PC-9 (cell line): ENCODE results near the gene CNTN5. TPM values are rescaled to one million over a fixed set of nuclear protein-coding genes. Genes with fewer than 3 reads are reported as not detected.

Source experiments
- BruUV-seq: library from RNA; stranded (reverse); fragments of 400-500 nt; replicated peaks from 2 replicates; lab custom pipeline; 2021; lab: Mats Ljungman, UMichigan
- CTCF ChIA-PET: fragments of 300-600 bp; sonication (Branson Sonifier 250); formaldehyde crosslinking; loops from one replicate; lab custom pipeline; 2022; ENCODE audit warnings: antibody characterized with exemption; lab: Charles Lee
- POLR2A ChIA-PET: fragments of 300-600 bp; sonication (Branson Sonifier 250); formaldehyde crosslinking; loops from one replicate; lab custom pipeline; 2022; ENCODE audit warnings: antibody characterized with exemption; ENCODE audit not compliant: unreplicated experiment; lab: Charles Lee
- DNase-seq, 2 experiments: peaks; one replicate each; pipeline versions ENCODE4 v3.0.0 to v3.0.0-alpha.2; 2015 to 2022; ENCODE audit warnings: mixed read lengths in 1 of 2
- H2AFZ ChIP-seq: fragments of 200-600 bp; sonication (generic); 2 replicates; pipeline ENCODE4 v1.8.1; 2017; ENCODE audit warnings: antibody characterized with exemption
- H3F3A ChIP-seq: fragments of 200-600 bp; sonication (generic); 2 replicates; pipeline ENCODE4 v1.8.1; 2017; ENCODE audit warnings: antibody characterized with exemption, mild to moderate bottlenecking, low read depth; ENCODE audit not compliant: insufficient read depth
- H3K27ac ChIP-seq: fragments of 200-600 bp; sonication (generic); 2 replicates; pipeline ENCODE4 v1.6.1; 2016; ENCODE audit warnings: mixed run types
- H3K27me3 ChIP-seq: fragments of 200-600 bp; sonication (generic); 2 replicates; pipeline ENCODE4 v1.6.1; 2016; ENCODE audit warnings: low read depth, mixed run types; ENCODE audit not compliant: insufficient read depth
- H3K36me3 ChIP-seq: fragments of 200-600 bp; sonication (generic); 2 replicates; pipeline ENCODE4 v1.6.1; 2016; ENCODE audit warnings: low read depth, mixed run types
- H3K4me1 ChIP-seq: fragments of 200-600 bp; sonication (generic); replicated peaks from 2 replicates; pipeline ENCODE4 v1.6.1; 2016; ENCODE audit warnings: mixed run types; ENCODE audit not compliant: insufficient read depth
- H3K4me2 ChIP-seq: fragments of 200-600 bp; sonication (generic); 2 replicates; pipeline ENCODE4 v1.6.1; 2017; ENCODE audit warnings: mixed run types
- H3K4me3 ChIP-seq: fragments of 200-600 bp; sonication (generic); 2 replicates; pipeline ENCODE4 v1.6.1; 2016; ENCODE audit warnings: mixed run types
- H3K79me2 ChIP-seq: fragments of 200-600 bp; sonication (generic); 2 replicates; pipeline ENCODE4 v1.6.1; 2017; ENCODE audit warnings: low read depth, mixed run types
- H3K9me2 ChIP-seq: fragments of 200-600 bp; sonication (generic); 2 replicates; pipeline ENCODE4 v1.8.1; 2017; ENCODE audit warnings: mild to moderate bottlenecking; ENCODE audit not compliant: insufficient read depth
- H3K9me3 ChIP-seq: fragments of 200-600 bp; sonication (generic); 2 replicates; pipeline ENCODE4 v1.8.1; 2016; ENCODE audit warnings: low read depth; ENCODE audit not compliant: insufficient read depth
- H4K20me1 ChIP-seq: fragments of 200-600 bp; sonication (generic); 2 replicates; pipeline ENCODE4 v1.8.1; 2017; ENCODE audit not compliant: insufficient read depth
- CTCF ChIP-seq: fragments of 200-600 bp; sonication (generic); conservative IDR thresholded peaks from 2 replicates; pipeline ENCODE4 v1.6.1; 2017; ENCODE audit warnings: mixed run types, antibody characterized with exemption, mild to moderate bottlenecking, moderate library complexity
- EZH2 ChIP-seq: fragments of 200-600 bp; sonication (generic); IDR thresholded peaks from 2 replicates; pipeline ENCODE4 v1.8.0; 2017; ENCODE audit warnings: antibody characterized with exemption, low read depth
- intact Hi-C: fragments of 100-400 bp; cut with micrococcal nuclease; formaldehyde crosslinking; loops from one replicate; pipeline ENCODE4 v1.10.0; 2022; ENCODE audit not compliant: unreplicated experiment
- total RNA-seq: library from RNA; stranded (reverse); gene quantifications from 2 replicates; pipeline ENCODE4 v1.2.3, GENCODE V29; 2021

Gene CNTN5
- total RNA-seq, 1 experiment from 2014 or later, result not detected

GRCh38 chr11:99893811-99894210, 873.1 kb downstream of the CNTN5 start:
- intact Hi-C loops, result no loop called here
- H3F3A ChIP-seq, result no peaks in the 10 kb centered on the region
- no peak overlapping the region for H3K27ac ChIP-seq
- peaks cover 3% of the 10 kb centered on the region; the same call in 1 of the 2 replicates for H3K9me3 ChIP-seq
- no TSS peak for BruUV-seq
- H3K9me2 ChIP-seq, result no peaks in the 10 kb centered on the region
- no peaks in the 10 kb centered on the region for H3K79me2 ChIP-seq
- no peak overlapping the region for H3K4me2 ChIP-seq
- no peaks in the 10 kb centered on the region for H4K20me1 ChIP-seq
- no peaks in the 10 kb centered on the region for H3K36me3 ChIP-seq
- no peaks in the 10 kb centered on the region for H3K27me3 ChIP-seq
- DNase-seq, result no peak
- ChIA-PET CTCF (no interaction called here), POLR2A (no interaction called here)
- no peaks in the 10 kb centered on the region for H3K4me1 ChIP-seq
- H2AFZ ChIP-seq, result no peak overlapping the region
- TF ChIP-seq CTCF (no peak), EZH2 (no peak)
- H3K4me3 ChIP-seq, result no peak overlapping the region

- TF ChIP-seq CTCF, result no peak
- no peak for TF ChIP-seq EZH2
- POLR2A ChIA-PET, result no interaction called here
- no peak overlapping the region for H3K27ac ChIP-seq
- CTCF ChIA-PET, result interaction anchor here (0.7 kb wide), 1 partner anchor 33 kb away, joined by 7 read pairs; no protein-coding TSS in a partner anchor
- H3K4me2 ChIP-seq, result no peak overlapping the region
- no peaks in the 10 kb centered on the region for H3F3A ChIP-seq
- H3K4me1 ChIP-seq, result no peaks in the 10 kb centered on the region
- intact Hi-C loops, result no loop called here
- no peaks in the 10 kb centered on the region for H4K20me1 ChIP-seq
- no peaks in the 10 kb centered on the region for H3K9me3 ChIP-seq
- H2AFZ ChIP-seq, result no peak overlapping the region
- H3K79me2 ChIP-seq, result no peaks in the 10 kb centered on the region
- no peaks in the 10 kb centered on the region for H3K27me3 ChIP-seq
- BruUV-seq, result no TSS peak
- H3K4me3 ChIP-seq, result no peak overlapping the region
- no peaks in the 10 kb centered on the region for H3K9me2 ChIP-seq
- no peaks in the 10 kb centered on the region for H3K36me3 ChIP-seq
- no peak for DNase-seq
Observed at GRCh38 chr11:99901175-99901574, 880.4 kb downstream of the CNTN5 start.

GRCh38 chr11:99911116-99911515, 890.4 kb downstream of the CNTN5 start:
- H3F3A ChIP-seq, result no peaks in the 10 kb centered on the region
- H3K36me3 ChIP-seq, result no peaks in the 10 kb centered on the region
- H3K9me3 ChIP-seq, result no peaks in the 10 kb centered on the region
- BruUV-seq, result no TSS peak
- POLR2A ChIA-PET, result no interaction called here
- no peak overlapping the region for H3K27ac ChIP-seq
- DNase-seq, result no peak
- no peaks in the 10 kb centered on the region for H3K4me1 ChIP-seq
- intact Hi-C loops, result no loop called here
- H4K20me1 ChIP-seq, result peaks cover 3% of the 10 kb centered on the region; the same call in 1 of the 2 replicates
- no peak overlapping the region for H3K4me3 ChIP-seq
- no peak overlapping the region for H3K4me2 ChIP-seq
- TF ChIP-seq CTCF (peak; percentile 19; the same call in 1 of the 2 replicates), EZH2 (no peak)
- H3K9me2 ChIP-seq, result no peaks in the 10 kb centered on the region
- CTCF ChIA-PET, result no interaction called here
- no peaks in the 10 kb centered on the region for H3K27me3 ChIP-seq
- no peak overlapping the region for H2AFZ ChIP-seq
- no peaks in the 10 kb centered on the region for H3K79me2 ChIP-seq
